Measurements from ENCODE around the gene C16orf78.

C16orf78 gene

GRCh38 chr16:49341706-49342105, 31.9 kb upstream of the C16orf78 start:
- ChIA-PET CTCF (interaction anchor here (1.1 kb wide), 1 partner anchor 10 kb away, joined by 4 read pairs; no protein-coding TSS in a partner anchor), POLR2A (no interaction called here)
- no peak overlapping the region for H3K4me3 ChIP-seq (ENCODE audit: low read depth, low read length)
- TF ChIP-seq CTCF (IDR thresholded peaks at IDR 0.05; ENCODE audit: insufficient read depth, low read length, missing control alignments) = no peak
- DNase-seq (ENCODE audit: low read depth, low spot score) = no peak

GRCh38 chr16:49342336-49343265, 31.0 kb upstream of the C16orf78 start:
- no peak for TF ChIP-seq CTCF (IDR thresholded peaks at IDR 0.05; ENCODE audit: insufficient read depth, low read length, missing control alignments)
- no peak for DNase-seq (ENCODE audit: low read depth, low spot score)
- CTCF ChIA-PET = interaction anchor here (0.7 to 1.0 kb wide), 2 partner anchors 15 to 656 kb away, joined by 3 read pairs; no protein-coding TSS in a partner anchor
- POLR2A ChIA-PET = no interaction called here
- H3K4me3 ChIP-seq (ENCODE audit: low read depth, low read length) = no peak overlapping the region

GRCh38 chr16:49343291-49343690, 30.3 kb upstream of the C16orf78 start:
- ChIA-PET CTCF (interaction anchor here (0.7 to 1.0 kb wide), 2 partner anchors 14 to 656 kb away, joined by 3 read pairs; no protein-coding TSS in a partner anchor), POLR2A (no interaction called here)
- no peak for DNase-seq (ENCODE audit: low read depth, low spot score)
- no peak overlapping the region for H3K4me3 ChIP-seq (ENCODE audit: low read depth, low read length)
- TF ChIP-seq CTCF (IDR thresholded peaks at IDR 0.05; ENCODE audit: insufficient read depth, low read length, missing control alignments) = no peak

- no peak overlapping the region for H3K4me3 ChIP-seq (ENCODE audit: low read depth, low read length)
- CTCF ChIA-PET = no interaction called here
- POLR2A ChIA-PET = no interaction called here
- no peak for DNase-seq (ENCODE audit: low read depth, low spot score)
- no peak for TF ChIP-seq CTCF (IDR thresholded peaks at IDR 0.05; ENCODE audit: insufficient read depth, low read length, missing control alignments)
Measured at GRCh38 chr16:49344401-49344800, 29.2 kb upstream of the C16orf78 start.

- no peak for DNase-seq (ENCODE audit: low read depth, low spot score)
- no peak overlapping the region for H3K4me3 ChIP-seq (ENCODE audit: low read depth, low read length)
- POLR2A ChIA-PET = no interaction called here
- no peak for TF ChIP-seq CTCF (IDR thresholded peaks at IDR 0.05; ENCODE audit: insufficient read depth, low read length, missing control alignments)
- CTCF ChIA-PET = interaction anchor here (1.5 kb wide), 1 partner anchor 658 kb away, joined by 5 read pairs; no protein-coding TSS in a partner anchor
Measured at GRCh38 chr16:49345829-49346228, 27.8 kb upstream of the C16orf78 start.

- no peak overlapping the region for H3K4me3 ChIP-seq (ENCODE audit: low read depth, low read length)
- POLR2A ChIA-PET = no interaction called here
- no peak for DNase-seq (ENCODE audit: low read depth, low spot score)
- CTCF ChIA-PET = interaction anchor here (1.5 kb wide), 1 partner anchor 659 kb away, joined by 5 read pairs; no protein-coding TSS in a partner anchor
- no peak for TF ChIP-seq CTCF (IDR thresholded peaks at IDR 0.05; ENCODE audit: insufficient read depth, low read length, missing control alignments)
Measured at GRCh38 chr16:49346459-49346858, 27.1 kb upstream of the C16orf78 start.
